Midbrain (tissue), 1 donor: ENCODE results near the gene HIBCH.

Source experiments
- DNase-seq: peaks from one replicate; lab custom pipeline; 2025; lab: John Stamatoyannopoulos, UW

Gene HIBCH

DNA sequence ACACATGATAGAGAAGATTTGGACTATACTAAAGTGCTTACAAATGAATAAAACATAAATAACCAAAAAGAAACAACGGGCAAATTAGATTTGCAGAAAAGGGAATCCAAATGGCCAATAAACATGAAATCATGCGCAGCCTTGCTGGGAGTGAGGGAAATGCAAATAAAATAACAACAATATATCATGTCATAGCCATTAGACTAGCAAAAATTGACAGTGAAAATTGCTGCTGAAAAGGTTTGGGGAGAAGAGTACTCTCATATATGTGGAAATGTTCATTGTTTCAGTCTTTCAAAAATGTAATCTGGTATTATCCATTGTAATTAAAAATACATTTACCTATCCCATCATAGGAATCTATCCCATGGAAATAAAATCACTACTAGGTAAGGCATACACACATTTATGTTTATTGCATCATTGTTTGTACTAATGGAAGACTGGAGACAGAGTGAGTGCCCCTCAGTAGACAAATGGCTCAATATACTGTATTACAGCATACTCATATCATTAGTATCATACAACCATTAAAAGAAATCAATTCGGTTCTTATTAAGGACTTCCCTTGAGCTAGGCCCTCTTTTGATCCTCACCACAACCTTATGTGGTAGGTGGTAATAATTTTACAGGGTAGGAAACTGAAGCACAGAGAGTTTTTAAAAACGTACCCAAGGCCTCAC is 163.0 kb downstream of the HIBCH start:
- no peak for DNase-seq
